Peyer's patch (tissue), 4 donors: ENCODE data around the gene CLDN9. TPM values are rescaled to one million over a fixed set of nuclear protein-coding genes. Genes with fewer than 3 reads are reported as not detected.

Experiments
- DNase-seq, 3 donors: peaks; one replicate each; pipeline ENCODE4 v3.0.0-alpha.2; 2017 to 2019
- H3K27ac ChIP-seq, 4 donors: fragments of 200-600 bp; sonication (generic); one replicate each; pipeline ENCODE4 v1.5.1; 2016 to 2019
- H3K27me3 ChIP-seq, 2 donors: fragments of 200-600 bp; sonication (generic); one replicate each; pipeline ENCODE4 v1.5.1; 2019
- H3K36me3 ChIP-seq, 3 donors: fragments of 200-600 bp; sonication (generic); one replicate each; pipeline ENCODE4 v1.5.1; 2016 to 2019
- H3K4me1 ChIP-seq, 4 donors: fragments of 200-600 bp; sonication (generic); one replicate each; pipeline ENCODE4 v1.5.1; 2016 to 2019
- H3K4me3 ChIP-seq, 4 donors: fragments of 200-600 bp; sonication (generic); 1 replicate in 3 of 4; 2 replicates in 1 of 4; pipeline ENCODE4 v1.5.1; 2016 to 2019; ENCODE audit warnings: mild to moderate bottlenecking in 1 of 4
- H3K9me3 ChIP-seq, 4 donors: fragments of 200-600 bp; sonication (generic); one replicate each; pipeline ENCODE4 v1.5.1; 2016 to 2019; ENCODE audit warnings: mild to moderate bottlenecking in 1 of 4
- CTCF ChIP-seq, 6 experiments: fragments of 450-650 bp in 4 of 6; fragments of 200-600 bp in 2 of 6; sonication (generic) in 1 of 6; IDR thresholded peaks; one replicate each; pipeline ENCODE4 v1.5.1; 2017 to 2019; ENCODE audit warnings: antibody characterized with exemption in 6 of 6, mild to moderate bottlenecking in 3 of 6, moderate library complexity in 1 of 6
- POLR2A ChIP-seq, 2 donors: fragments of 450-650 bp; IDR thresholded peaks; one replicate each; pipeline ENCODE4 v1.5.1; 2017; ENCODE audit warnings: antibody characterized with exemption in 2 of 2, mild to moderate bottlenecking in 2 of 2, moderate library complexity in 2 of 2
- total RNA-seq, 4 donors: library from RNA; depleted of rRNA; stranded (reverse); fragments of >200 nt; gene quantifications; one replicate each; pipeline ENCODE4 v1.1.0, GENCODE V29; 2016

CLDN9 gene
- total RNA-seq, 4 donors from 2014 or later, result 0.76 to 2.5 (median 1.2) TPM

- Histone ChIP-seq H3K4me1 (peaks cover 7 to 57% (median 38%) of the 10 kb centered on the region in 4 donors), H3K4me3 (peak within 1 kb of the TSS; percentile 48 to 94 (median 76)), H3K27ac (peak within 1 kb of the TSS; percentile 45 to 76 (median 64)), H3K27me3 (peaks cover 8 to 39% of the 10 kb centered on the region in 2 donors), H3K36me3 (no peaks in the 10 kb centered on the region), H3K9me3 (no peaks in the 10 kb centered on the region)
- TF ChIP-seq POLR2A (IDR thresholded peaks at IDR 0.05) (peak; percentile 35 to 61), CTCF (IDR thresholded peaks at IDR 0.05) (peak in 2 of 6 experiments; percentile 8 to 28)
- DNase-seq, result peak; percentile 83 to 93 (median 93)
Measured at GRCh38 chr16:2968738-2969544, 43.8 kb upstream of the CLDN9 start, which contains the start of gene PAQR4. TSS of gene PAQR4 (plus strand) at chr16:2969348. CDS start at chr16:2969675, 327 bp downstream.

- no peak for TF ChIP-seq POLR2A (IDR thresholded peaks at IDR 0.05)
- TF ChIP-seq CTCF (IDR thresholded peaks at IDR 0.05), result peak; percentile 29 to 48 (median 35)
- H3K36me3 ChIP-seq, result no peaks in the 10 kb centered on the region
- peaks cover 7 to 48% (median 29%) of the 10 kb centered on the region in 4 donors for H3K4me1 ChIP-seq
- peak overlapping the region; percentile 48 to 94 (median 76) for H3K4me3 ChIP-seq
- peak overlapping the region; percentile 45 to 76 (median 64) for H3K27ac ChIP-seq
- peaks cover 8 to 30% of the 10 kb centered on the region in 2 donors for H3K27me3 ChIP-seq
- no peaks in the 10 kb centered on the region for H3K9me3 ChIP-seq
- peak; percentile 61 to 82 (median 76) for DNase-seq
Measured at GRCh38 chr16:2969545-2970521, 42.9 kb upstream of the CLDN9 start.

GRCh38 chr16:2970563-2970962 lies 42.2 kb upstream of the CLDN9 start:
- no peak for TF ChIP-seq CTCF (IDR thresholded peaks at IDR 0.05)
- peaks cover 4 to 40% (median 23%) of the 10 kb centered on the region in 4 donors for H3K4me1 ChIP-seq
- H3K27me3 ChIP-seq, result peaks cover 8 to 23% of the 10 kb centered on the region in 2 donors
- H3K27ac ChIP-seq, result peak overlapping the region in 1 of 4 donors; percentile 71
- peak overlapping the region in 3 of 4 donors; percentile 72 to 94 (median 80) for H3K4me3 ChIP-seq
- DNase-seq, result no peak
- H3K9me3 ChIP-seq, result no peaks in the 10 kb centered on the region
- no peaks in the 10 kb centered on the region for H3K36me3 ChIP-seq

GRCh38 chr16:2971134-2971984 lies 41.4 kb upstream of the CLDN9 start:
- Histone ChIP-seq H3K4me3 (no peak overlapping the region), H3K36me3 (no peaks in the 10 kb centered on the region), H3K27ac (no peak overlapping the region), H3K27me3 (peaks cover 8 to 16% of the 10 kb centered on the region in 2 donors), H3K9me3 (no peaks in the 10 kb centered on the region), H3K4me1 (peaks cover 4 to 33% (median 22%) of the 10 kb centered on the region in 4 donors)
- TF ChIP-seq CTCF (IDR thresholded peaks at IDR 0.05) (no peak), POLR2A (IDR thresholded peaks at IDR 0.05) (no peak)
- DNase-seq, result no peak
